NCI-H748 (cell line): ENCODE data around the gene MCM10.
A peak's percentile ranks its signal among the peaks of the same experiment; 100 is the strongest.
"Not testable (repeated sequence)": the region's sequence is repeated elsewhere in the genome, so short reads cannot be mapped to it uniquely, and the experiment has no call there.

Experiments used
- DNase-seq: peaks from one replicate; lab custom pipeline; 2025; ENCODE audit not compliant: unreplicated experiment; lab: John Stamatoyannopoulos, UW

MCM10 gene

DNA sequence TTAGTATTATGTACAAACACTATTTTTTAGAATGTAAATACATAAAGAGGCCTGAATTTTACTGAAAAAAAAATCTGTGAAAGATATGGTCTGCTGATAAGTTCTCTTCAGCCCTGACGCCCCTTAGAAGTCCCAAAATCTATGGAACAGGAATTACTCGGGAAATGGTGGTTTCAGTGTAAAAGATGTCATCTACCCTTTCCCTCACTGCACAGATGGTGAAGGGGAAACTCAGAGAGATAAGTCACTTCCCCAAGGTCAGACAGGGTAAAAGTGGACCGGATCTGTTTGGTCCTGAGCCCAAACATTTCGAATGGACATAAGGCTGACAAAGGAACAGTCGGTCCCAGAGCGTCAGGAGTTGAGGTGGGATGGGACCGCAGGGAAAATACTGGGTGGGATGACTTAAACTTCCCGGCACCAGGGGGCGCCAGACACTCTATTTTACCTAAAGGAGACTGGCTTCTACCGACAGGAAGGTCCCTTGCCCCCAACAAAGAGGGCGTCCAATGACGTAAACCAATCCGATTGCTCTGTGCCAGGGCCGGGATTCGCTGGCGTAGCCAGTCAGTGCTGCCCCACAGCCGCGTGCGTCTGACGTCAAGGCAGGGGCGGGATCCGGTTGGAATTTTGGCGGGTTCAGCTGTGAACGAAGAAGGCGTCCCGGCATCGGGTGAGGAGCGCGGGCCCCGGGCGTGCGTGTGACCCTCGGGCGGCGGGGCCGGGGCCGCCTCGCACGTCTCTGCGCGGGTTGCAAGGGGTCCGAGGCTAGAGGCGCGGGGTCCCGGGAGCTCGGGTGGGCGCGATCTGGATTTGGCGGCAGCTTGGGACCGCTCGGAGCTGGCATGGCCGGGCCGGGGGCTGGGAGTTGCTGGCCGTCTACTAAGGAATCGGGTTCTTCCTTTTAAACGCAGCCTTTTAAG lies at the start of gene MCM10:
Gene MCM10, plus strand, starts transcription at position 625 of the 923 bp plus-strand sequence. CDS start 2,645 bp downstream, outside the sequence.
- peak; percentile 98 for DNase-seq

DNA sequence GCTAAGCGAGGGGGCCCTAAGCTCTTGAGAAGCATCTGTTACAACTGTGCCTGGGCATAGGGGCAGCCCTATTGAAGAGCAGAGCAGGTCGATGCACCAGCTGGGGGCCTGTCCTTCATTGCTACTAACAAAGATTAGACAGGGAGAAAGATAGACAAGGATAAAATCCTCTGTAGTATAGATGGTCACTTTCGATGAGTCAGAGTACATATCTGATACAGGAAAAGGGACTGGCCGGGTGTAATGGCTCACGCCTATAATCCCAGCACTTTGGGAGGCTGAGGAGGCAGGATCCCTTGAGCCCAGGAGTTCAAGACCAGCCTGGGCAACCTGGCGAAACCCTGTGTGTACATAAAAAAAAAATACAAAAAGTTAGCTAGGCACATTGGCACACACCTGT lies 47.8 kb upstream of the MCM10 start:
- no peak for DNase-seq

DNA sequence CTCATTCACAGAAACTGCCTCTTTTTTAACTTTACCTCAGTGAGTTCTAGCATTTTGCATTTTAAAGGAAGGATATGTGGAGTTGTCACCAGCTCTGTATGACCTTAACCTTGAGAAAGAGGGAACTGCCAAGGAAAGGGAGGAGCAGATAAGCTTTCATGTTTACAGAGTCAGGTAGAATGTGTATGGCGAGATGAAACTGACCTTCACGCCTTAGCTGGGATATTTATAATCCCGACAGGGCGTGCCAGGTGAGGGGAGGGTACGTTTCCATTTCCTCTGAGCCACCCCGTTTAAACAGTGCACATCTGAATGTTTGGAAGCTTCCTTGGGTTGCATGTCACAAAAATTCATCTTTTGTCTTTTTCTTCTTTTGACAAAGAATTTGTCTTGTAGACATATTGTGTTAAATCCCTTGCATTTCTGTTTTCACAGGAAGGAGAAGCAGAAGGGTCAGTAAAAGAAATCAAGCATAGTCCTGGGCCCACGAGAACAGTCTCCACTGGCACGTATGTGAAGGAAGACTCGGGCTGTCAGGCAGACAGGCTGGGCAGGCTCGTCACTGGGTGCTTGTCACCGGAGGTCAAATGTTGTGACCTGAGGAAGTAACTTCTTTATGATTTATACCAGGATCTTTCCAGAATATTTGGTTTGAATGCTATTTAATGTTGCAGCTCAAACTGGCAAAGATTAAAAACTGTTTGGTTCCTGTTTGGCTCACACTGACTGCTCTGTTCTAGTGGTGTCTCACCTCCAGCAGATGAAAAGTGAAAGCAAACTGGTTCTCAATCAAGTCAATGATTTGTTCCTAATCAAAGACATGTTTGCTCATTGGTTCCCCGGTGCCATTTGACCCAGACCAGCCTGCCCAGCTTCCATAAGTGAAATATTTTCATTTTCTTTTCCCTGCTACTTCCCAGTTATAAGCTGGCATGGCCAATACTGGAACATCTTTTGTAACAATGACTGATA lies 45.2 kb upstream of the MCM10 start:
- DNase-seq: no peak

DNA sequence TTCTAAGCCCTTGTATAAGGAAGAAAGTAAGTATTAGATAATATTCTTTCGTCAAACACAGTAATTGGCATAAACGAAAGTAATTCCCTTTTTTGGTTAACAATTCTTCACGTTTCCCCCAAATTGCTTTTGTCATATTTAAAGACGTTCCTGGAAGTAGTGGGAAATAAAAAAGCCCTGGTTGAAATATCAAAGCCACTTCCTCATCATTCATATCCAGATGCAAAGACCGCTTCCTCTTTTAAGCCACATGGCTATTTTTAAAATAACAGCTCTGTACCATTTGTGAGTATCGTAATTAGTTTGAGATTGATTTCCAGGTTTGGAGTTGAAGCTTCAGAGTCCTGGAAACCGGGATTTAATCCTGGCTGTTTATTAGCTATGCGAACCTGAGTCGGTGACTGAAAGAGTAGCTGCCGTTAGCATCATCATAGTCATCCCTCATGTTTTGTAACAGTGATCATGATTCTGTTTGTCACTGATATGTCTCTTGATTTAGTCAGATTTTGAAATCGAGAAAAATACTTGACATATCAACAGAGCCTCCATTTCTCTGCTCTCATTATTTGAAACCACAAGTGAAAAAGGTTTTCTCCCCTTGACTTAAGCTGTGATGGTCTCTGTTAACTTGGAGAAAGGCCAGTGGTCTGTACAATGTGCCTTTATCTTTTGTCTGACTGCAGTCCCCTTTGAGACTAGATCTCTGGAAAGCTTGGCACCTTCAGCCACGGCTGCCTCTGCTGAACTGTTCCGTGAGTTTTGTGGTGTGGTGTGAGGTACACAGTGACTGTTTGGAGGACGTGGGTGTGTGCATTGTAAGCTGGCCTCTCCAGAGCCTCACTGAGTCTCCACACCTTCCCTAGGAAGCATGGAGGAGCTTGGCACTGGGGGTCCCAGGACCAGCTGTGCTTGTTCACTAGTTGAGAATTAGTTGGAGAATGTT lies 43.2 kb upstream of the MCM10 start:
- DNase-seq: no peak

DNA sequence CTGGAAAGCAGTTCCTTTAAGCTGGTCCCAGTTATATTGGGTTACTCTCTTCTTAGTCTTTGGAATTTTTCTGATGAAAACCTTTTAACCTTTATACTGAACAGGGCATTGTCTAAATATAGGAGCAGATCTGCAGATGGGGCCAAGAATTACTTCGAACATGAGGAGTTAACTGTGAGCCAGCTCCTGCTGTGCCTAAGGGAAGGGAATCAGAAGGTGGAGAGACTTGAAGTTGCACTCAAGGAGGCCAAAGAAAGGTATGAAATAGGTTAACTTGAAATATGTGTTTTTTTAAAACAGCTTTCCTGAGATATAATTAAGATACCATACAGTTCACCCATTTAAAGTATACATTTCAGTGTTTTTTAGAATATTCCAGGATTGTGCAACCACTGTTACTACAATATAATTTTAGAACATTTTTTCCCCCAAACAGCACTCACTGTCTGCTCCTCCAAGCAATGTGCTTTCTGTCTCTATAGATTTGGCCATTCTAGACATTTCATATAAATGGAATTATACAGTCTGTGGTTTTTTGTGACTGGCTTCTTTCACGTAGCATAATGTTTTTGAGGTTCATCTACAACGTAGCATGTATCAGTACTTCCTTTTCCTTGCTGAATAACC lies 42.5 kb upstream of the MCM10 start:
- no peak for DNase-seq

DNA sequence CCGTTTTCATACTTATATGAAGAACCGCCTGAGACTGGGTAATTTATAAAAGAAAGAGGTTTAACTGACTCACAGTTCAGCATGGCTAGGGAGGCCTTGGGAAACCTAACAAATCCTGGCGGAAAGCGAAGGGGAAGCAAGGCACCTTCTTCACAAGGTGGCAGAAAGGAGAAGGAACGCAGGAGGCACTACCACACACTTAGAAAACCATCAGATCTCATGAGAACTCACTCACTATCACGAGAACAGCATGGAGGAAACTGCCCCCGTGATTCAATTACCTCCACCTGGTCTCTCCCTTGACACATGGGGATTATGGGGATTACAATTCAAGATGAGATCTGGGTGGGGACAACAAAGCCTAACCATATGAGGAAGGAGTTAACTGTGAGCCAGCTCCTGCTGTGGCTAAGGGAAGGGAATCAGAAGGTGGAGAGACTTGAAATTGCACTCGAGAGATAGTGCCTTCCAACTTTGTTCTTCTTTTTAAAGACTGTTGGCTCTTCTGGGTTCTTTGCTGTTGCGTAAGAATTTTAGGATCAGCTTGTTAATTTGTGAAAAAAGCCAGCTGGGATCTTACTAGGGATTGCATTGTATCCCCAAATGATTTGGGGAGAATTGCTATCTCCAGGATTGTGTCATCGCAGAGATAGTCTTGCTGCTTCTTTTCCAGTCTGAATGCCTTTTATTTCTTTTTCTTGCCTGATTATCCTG lies 40.4 kb upstream of the MCM10 start:
- no peak for DNase-seq

DNA sequence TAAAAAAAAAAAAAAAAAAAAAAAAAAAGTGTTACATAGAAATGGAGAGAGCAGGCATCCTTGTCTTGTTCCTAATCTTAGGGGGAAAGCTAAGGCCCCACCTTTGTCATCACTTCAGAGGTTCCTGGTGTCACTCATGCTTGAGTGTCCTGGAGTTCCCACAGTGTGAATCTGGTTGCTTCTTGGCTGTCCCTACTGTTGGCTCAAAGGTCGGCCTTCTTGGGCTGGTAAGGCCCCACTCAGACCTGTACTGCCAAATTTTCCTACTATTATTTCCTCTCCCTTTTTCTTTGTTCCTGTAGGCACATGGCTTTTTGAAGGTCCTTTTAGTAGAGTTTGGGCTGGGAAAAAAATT lies 39.9 kb upstream of the MCM10 start:
- no peak for DNase-seq

DNA sequence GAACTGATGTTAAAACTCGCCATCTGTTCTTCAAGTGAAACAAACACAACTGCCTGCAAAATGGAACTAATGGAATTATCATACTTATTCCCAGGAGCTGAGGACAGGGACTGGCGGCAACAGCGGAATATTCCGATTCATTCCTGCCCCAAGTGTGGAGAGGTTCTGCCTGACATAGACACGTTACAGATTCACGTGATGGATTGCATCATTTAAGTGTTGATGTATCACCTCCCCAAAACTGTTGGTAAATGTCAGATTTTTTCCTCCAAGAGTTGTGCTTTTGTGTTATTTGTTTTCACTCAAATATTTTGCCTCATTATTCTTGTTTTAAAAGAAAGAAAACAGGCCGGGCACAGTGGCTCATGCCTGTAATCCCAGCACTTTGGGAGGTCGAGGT lies 24.7 kb upstream of the MCM10 start:
- no peak for DNase-seq

DNA sequence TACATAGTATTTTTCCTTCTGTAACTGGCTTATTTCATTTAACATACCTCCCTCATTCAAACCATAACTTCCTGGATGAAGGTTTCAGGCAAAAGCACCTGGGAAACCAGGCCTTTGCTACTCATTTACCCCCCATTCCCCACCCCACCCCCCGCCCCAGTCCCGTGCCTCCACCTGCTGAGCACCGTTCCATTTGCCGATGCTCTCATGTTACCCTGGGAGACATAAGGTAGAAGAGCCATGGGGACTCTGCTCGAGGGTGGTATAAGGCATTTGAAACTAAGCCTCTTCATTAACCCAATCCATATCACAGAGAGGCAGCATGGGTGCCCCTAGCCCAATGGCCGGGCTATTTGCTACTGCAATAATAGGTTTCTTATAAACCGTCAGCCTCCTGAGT lies 22.2 kb upstream of the MCM10 start:
- DNase-seq: no peak

DNA sequence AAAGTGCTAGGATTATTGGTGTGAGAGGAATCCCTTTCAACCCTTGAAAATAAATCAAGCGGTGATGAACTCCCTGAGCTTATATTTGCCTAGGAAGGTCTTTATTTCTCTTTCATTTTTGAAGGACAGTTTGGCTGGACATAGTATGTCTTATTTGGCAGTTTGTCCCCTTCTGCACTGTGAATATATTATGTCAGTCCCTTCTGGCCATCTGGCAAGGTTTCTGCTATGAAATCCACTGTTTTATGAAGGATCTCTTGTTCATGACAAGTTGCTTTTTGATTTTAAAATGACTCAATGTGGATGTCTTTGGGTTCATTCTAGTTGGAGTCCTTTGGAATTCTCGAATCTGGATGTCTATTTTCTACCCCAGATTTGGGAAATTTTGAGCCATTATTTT lies 21.7 kb upstream of the MCM10 start:
- no peak for DNase-seq

DNA sequence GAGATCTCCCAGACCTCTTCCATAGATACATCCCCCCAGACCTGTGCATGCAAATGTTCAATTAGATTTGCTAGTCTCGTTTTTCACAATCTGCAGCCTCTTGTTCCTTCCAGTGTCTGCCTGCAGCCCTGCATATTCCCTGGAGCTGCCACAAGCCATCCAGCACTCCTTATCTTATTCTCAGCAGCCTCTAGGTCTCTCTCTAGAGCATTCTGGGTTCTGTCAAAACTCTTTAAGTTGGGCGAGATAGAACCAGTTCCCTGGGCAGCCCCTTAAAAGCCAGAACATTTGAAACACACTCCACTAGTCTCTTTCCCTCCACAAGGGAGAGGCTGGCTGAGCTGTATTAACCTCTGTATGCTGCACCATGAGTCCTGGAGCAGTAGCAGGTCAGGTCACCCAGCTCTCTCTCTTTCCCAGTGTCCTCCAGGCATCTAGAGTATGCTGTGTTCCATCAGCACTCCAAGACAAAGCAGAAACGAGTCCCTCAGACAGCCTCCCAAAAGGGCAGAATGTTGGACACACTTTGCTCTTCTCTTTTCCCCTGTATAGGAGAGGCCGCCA lies 20.6 kb upstream of the MCM10 start:
- no peak for DNase-seq

DNA sequence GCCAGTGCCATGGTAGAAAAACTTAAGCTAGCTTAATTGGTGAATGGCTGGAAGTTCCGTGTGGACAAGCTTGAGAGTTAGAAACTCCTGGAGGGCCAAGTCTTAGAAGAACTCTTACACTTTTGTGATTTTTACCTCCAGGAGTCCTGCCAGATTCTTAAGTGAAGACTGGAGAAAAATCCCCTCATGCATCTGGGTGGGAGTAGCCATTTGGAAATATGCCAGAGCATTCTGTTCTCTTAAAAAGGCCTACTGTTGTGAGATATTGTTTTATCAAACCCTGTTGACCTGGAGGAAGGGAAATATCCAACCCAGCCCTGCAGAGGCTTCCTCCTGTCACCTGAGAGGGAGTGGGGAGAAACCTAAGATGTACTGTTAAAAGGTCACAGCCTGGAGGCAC lies 17.6 kb upstream of the MCM10 start:
- no peak for DNase-seq

DNA sequence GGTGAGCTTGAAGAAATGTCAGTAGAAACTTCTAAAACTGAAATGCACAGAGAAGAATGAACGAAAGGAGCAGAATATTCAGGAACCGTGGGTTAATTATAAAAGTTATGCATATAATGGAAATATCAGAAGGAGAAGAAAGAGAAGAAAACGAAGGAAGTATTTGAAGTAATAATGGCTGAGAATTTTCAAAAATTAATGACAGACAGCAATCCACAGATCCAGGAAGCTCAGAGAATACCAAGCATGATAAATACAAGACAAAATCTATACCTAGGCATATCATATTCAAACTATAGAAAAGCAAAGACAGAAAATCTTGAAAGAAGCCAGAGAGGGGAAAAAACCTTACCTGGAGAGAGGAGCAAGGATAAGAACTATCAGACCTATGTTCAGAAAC lies 16.5 kb upstream of the MCM10 start:
- DNase-seq: no peak

DNA sequence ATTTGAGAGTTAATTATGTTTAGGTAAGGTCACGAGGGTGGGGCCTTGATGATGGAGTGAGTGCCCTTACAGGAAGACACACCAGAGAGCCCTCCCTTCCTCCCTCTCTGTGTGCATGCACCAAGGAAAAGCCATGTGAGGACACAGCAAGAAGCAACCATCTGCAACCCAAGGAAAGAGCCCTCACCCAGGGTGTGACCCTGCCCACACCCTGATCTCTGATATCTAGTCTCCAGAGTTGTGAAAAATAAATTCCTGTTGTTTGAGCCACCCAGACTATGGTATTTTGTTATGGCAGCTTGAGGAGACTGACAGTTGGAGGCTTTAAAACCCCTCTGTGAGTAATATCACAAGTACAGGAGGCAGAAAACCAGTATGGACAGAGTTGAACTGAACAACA lies 15.0 kb upstream of the MCM10 start:
- DNase-seq: no peak

DNA sequence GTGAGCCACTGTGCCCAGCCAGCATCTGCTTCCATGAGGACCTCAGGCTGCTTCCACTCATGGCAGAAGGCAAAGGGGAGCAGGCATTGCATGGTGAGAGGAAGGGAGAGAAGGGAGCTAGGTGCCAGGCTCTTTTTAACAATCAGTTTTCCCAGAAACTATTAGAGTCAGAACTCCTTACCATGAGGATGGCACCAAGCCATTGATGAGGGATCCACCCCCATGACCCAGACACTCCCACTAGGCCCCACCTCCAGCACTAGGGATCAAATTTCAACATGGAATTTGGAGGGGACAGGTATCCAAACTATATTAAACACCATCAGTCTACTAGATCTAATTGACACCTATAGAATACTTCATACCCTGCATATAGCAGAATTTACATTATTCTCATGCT lies 14.2 kb upstream of the MCM10 start:
- DNase-seq: no peak

DNA sequence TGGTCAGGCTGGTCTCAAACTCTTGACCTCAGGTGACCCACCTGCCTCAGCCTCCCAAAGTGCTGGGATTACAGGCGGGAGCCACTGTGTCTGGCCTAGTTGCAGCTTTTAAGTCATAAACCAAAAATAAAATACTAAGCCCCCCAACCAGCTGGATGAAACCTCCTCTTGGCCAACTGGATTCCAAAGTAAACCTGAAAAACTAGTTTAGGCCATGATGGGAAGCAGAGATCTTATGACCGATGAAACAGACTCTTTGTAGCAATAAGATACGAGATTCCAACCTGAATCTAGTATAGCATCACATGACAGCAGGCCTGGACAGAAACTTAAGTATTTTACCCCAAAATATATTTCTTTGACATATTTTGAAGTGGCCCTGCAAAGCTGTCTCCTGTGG lies 9.1 kb upstream of the MCM10 start:
- DNase-seq: no peak

DNA sequence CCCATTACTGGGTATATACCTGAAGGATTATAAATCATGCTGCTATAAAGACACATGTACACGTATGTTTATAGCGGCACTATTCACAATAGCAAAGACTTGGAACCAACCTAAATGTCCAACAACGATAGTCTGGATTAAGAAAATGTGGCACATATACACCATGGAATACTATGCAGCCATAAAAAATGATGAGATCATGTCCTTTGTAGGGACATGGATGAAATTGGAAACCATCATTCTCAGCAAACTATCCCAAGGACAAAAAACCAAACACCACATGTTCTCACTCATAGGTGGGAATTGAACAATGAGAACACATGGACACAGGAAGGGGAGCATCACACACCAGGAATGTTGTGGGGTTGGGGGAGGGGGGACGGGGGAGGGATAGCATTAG lies 5.5 kb upstream of the MCM10 start:
- DNase-seq: not testable (repeated sequence)

DNA sequence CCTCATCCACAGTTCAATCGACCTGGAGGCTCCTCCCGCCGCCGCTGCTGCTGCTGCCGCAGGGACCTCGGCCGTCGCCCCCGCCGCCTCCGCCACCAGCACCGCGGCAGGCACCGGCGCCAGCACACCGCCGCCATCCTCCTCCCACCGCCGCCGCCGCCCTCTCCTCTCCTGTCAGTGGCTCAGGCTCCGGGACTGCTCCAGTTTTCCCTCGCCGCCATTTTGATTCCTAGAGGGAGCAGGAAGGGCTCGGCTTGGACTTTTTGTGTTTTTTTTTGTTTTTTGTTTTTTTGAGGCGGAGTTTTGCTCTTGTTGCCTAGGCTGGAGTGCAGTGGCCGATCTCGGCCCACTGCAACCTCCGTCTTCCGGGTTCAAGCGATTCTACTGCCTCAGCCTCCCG lies 3.0 kb upstream of the MCM10 start:
- DNase-seq: peak; percentile 60

DNA sequence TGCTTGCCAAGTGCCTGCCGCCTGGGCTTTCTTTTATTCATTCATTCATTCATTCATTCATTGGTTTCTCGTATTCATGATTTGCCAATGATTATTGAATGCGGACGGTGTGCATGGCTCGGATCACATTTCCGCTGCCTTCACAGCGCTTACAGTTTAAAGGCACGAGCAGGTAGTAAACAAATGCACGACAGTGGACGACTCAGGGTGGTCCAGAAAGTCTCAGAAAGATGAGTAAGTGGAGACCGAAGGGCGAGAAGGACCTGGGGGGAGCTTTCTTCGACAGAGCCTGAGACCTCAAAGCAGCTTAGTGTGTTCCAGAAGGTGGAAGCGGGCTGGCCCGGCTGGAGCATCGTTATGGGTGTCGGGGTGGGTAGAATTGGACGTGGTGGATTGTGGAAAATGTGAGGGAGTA lies 506 bp downstream of the MCM10 start:
- DNase-seq: peak; percentile 24
